ENCODE data around the gene ZNF408. TPM values are rescaled to one million over a fixed set of nuclear protein-coding genes. Genes with fewer than 3 reads are reported as not detected.
A peak's percentile ranks its signal among the peaks of the same experiment; 100 is the strongest.

Gene ZNF408
- polyA plus RNA-seq, 2 of the 4 experiments (the other 2 are of a cell fraction), result 6.7 to 16.7 TPM

DNA sequence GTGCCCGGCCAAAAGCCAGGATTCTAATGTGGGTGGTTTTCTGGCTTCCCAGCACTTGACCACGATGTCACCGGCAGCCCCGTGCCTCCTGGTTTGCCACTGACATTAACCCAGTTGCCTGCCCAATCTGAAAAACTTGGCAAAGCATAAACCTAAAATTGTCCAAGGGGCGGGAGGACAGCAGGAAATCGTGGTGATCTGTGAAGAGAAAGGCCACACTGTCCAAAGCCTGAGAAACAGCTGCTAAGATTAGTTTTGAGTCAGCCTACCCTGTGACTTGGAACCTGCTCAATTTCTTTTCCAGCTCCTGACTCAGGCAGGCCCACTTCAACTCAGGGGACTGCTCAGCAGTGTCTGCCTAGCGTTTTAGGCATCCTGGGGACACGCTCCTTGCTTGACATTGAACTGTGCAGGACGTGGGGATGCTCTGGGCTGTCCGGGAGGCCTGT lies 10.0 kb downstream of the ZNF408 start:
- no peak for FAIRE-seq
- Histone ChIP-seq H3K4me1 (peaks cover 50% of the 10 kb centered on the region), H3K27ac (peak overlapping the region; percentile 89 to 91), H3K9me3 (no peaks in the 10 kb centered on the region), H3K4me2 (peak overlapping the region; percentile 36), H3K4me3 (no peak overlapping the region)
- DNase-seq (ENCODE audit: low read depth in 1 of 2, low spot score in 1 of 2), result peak in 1 of 2 experiments; percentile 53
- POLR2A ChIA-PET, result interaction anchor here (2.1 kb wide), 1 partner anchor 10 kb away, joined by 11 read pairs; the partner anchor contains the start of genes ARHGAP1 and ZNF408
- WGBS (ENCODE audit: missing lambda C conversion rate), result 54% methylated on average over 7 of the region's 10 CpGs
- ATAC-seq, result peak; percentile 71 to 91
- CTCF ChIA-PET, result interaction anchor here (2.1 kb wide), 1 partner anchor 8 kb away, joined by 5 read pairs; the partner anchor contains the start of gene F2
- TF ChIP-seq MYC (IDR thresholded peaks at IDR 0.05; ENCODE audit: borderline replicate concordance, low read length), result no peak
- no peak for TF ChIP-seq TFCP2L1 (CRISPR knock-in tag; IDR thresholded peaks at IDR 0.05)
- no peak for TF ChIP-seq ESRRA (IDR thresholded peaks at IDR 0.05; ENCODE audit: borderline replicate concordance, low read length)
- TF ChIP-seq, protein P1, sequence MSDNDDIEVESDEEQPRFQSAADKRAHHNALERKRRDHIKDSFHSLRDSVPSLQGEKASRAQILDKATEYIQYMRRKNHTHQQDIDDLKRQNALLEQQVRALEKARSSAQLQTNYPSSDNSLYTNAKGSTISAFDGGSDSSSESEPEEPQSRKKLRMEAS (IDR thresholded peaks at IDR 0.05), result 0 out of 2 replicates have a peak, but pooled peaks have one; percentile 18
- no peak for TF ChIP-seq FOSL2 (IDR thresholded peaks at IDR 0.05)
- peak; percentile 31; the same call in 1 of the 2 replicates for TF ChIP-seq FOSL2 (CRISPR knock-in tag; IDR thresholded peaks at IDR 0.05)
- no peak for TF ChIP-seq RNF2 (IDR thresholded peaks at IDR 0.05; ENCODE audit: borderline replicate concordance, low read depth)
- TF ChIP-seq NPAS2 (CRISPR knock-in tag; IDR thresholded peaks at IDR 0.05; ENCODE audit: borderline replicate concordance), result no peak
- TF ChIP-seq GATA3 (IDR thresholded peaks at IDR 0.05; ENCODE audit: borderline replicate concordance), result no peak
- TF ChIP-seq, protein P2, sequence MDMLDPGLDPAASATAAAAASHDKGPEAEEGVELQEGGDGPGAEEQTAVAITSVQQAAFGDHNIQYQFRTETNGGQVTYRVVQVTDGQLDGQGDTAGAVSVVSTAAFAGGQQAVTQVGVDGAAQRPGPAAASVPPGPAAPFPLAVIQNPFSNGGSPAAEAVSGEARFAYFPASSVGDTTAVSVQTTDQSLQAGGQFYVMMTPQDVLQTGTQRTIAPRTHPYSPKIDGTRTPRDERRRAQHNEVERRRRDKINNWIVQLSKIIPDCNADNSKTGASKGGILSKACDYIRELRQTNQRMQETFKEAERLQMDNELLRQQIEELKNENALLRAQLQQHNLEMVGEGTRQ (IDR thresholded peaks at IDR 0.05), result no peak

DNA sequence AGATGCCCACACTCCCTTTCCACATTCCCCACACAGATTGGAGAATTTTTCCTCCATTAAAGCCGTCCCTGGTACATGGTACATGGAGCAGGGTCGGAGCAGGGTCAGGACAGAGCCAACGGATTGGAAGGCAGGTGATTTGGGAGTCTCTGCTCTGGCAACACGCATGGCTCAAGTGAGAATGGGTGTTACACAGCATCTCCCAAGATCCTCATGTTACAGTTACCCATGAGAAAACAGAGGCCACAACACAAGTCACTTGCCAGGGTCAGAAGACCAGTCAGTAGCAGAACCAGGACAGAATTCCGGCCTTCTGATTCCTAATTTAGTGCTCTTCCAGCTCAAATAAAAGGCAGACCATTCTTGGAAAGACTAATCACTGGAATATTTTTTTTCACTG lies 10.5 kb downstream of the ZNF408 start:
- POLR2A ChIA-PET, result interaction anchor here (2.1 kb wide), 1 partner anchor 11 kb away, joined by 11 read pairs; the partner anchor contains the start of genes ARHGAP1 and ZNF408
- Histone ChIP-seq H3K27ac (peak overlapping the region; percentile 89 to 91), H3K4me1 (peaks cover 50% of the 10 kb centered on the region), H3K4me3 (no peak overlapping the region), H3K9me3 (no peaks in the 10 kb centered on the region), H3K4me2 (peak overlapping the region; percentile 36)
- peak in 1 of 2 experiments; percentile 51; a peak in 3 of 6 replicates for ATAC-seq
- WGBS (ENCODE audit: missing lambda C conversion rate), result 79% methylated on average over 5 of the region's 5 CpGs
- DNase-seq (ENCODE audit: low read depth in 1 of 2, low spot score in 1 of 2), result no peak
- CTCF ChIA-PET, result interaction anchor here (2.1 kb wide), 1 partner anchor 8 kb away, joined by 5 read pairs; the partner anchor contains the start of gene F2
- TF ChIP-seq, protein P3, sequence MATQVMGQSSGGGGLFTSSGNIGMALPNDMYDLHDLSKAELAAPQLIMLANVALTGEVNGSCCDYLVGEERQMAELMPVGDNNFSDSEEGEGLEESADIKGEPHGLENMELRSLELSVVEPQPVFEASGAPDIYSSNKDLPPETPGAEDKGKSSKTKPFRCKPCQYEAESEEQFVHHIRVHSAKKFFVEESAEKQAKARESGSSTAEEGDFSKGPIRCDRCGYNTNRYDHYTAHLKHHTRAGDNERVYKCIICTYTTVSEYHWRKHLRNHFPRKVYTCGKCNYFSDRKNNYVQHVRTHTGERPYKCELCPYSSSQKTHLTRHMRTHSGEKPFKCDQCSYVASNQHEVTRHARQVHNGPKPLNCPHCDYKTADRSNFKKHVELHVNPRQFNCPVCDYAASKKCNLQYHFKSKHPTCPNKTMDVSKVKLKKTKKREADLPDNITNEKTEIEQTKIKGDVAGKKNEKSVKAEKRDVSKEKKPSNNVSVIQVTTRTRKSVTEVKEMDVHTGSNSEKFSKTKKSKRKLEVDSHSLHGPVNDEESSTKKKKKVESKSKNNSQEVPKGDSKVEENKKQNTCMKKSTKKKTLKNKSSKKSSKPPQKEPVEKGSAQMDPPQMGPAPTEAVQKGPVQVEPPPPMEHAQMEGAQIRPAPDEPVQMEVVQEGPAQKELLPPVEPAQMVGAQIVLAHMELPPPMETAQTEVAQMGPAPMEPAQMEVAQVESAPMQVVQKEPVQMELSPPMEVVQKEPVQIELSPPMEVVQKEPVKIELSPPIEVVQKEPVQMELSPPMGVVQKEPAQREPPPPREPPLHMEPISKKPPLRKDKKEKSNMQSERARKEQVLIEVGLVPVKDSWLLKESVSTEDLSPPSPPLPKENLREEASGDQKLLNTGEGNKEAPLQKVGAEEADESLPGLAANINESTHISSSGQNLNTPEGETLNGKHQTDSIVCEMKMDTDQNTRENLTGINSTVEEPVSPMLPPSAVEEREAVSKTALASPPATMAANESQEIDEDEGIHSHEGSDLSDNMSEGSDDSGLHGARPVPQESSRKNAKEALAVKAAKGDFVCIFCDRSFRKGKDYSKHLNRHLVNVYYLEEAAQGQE (IDR thresholded peaks at IDR 0.05), result no peak
- TF ChIP-seq HDAC2 (IDR thresholded peaks at IDR 0.05), result no peak
- no peak for TF ChIP-seq FOSL2 (IDR thresholded peaks at IDR 0.05)
- no peak for TF ChIP-seq FOSL2 (CRISPR knock-in tag; IDR thresholded peaks at IDR 0.05)
- no peak for TF ChIP-seq CEBPB (IDR thresholded peaks at IDR 0.05)
- no peak for TF ChIP-seq ZFP36 (IDR thresholded peaks at IDR 0.05; ENCODE audit: borderline replicate concordance, partially characterized antibody)
- TF ChIP-seq, protein P4, sequence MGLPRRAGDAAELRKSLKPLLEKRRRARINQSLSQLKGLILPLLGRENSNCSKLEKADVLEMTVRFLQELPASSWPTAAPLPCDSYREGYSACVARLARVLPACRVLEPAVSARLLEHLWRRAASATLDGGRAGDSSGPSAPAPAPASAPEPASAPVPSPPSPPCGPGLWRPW (IDR thresholded peaks at IDR 0.05), result no peak
- TF ChIP-seq NFE2L2 (conservative IDR thresholded peaks at IDR 0.05; ENCODE audit: low read length), result no peak
- TF ChIP-seq RAD21 (conservative IDR thresholded peaks at IDR 0.05 in 1 of 2, IDR thresholded peaks at IDR 0.05 in 1 of 2), result no peak
- TF ChIP-seq BHLHE40 (IDR thresholded peaks at IDR 0.05; ENCODE audit: low read depth, low read length), result no peak
- no peak for TF ChIP-seq RARB (CRISPR knock-in tag; IDR thresholded peaks at IDR 0.05)
- TF ChIP-seq ESRRA (IDR thresholded peaks at IDR 0.05; ENCODE audit: borderline replicate concordance, low read length), result no peak
- TF ChIP-seq, protein P5, sequence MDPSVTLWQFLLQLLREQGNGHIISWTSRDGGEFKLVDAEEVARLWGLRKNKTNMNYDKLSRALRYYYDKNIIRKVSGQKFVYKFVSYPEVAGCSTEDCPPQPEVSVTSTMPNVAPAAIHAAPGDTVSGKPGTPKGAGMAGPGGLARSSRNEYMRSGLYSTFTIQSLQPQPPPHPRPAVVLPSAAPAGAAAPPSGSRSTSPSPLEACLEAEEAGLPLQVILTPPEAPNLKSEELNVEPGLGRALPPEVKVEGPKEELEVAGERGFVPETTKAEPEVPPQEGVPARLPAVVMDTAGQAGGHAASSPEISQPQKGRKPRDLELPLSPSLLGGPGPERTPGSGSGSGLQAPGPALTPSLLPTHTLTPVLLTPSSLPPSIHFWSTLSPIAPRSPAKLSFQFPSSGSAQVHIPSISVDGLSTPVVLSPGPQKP (IDR thresholded peaks at IDR 0.05; ENCODE audit: low read depth, low read length), result no peak
- TF ChIP-seq RCOR1 (IDR thresholded peaks at IDR 0.05; ENCODE audit: low read depth, low read length), result no peak
- no peak for TF ChIP-seq RFX5 (IDR thresholded peaks at IDR 0.05)
- TF ChIP-seq, protein P6, sequence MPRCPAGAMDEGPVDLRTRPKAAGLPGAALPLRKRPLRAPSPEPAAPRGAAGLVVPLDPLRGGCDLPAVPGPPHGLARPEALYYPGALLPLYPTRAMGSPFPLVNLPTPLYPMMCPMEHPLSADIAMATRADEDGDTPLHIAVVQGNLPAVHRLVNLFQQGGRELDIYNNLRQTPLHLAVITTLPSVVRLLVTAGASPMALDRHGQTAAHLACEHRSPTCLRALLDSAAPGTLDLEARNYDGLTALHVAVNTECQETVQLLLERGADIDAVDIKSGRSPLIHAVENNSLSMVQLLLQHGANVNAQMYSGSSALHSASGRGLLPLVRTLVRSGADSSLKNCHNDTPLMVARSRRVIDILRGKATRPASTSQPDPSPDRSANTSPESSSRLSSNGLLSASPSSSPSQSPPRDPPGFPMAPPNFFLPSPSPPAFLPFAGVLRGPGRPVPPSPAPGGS (IDR thresholded peaks at IDR 0.05), result no peak
- TF ChIP-seq POLR2AphosphoS2 (conservative IDR thresholded peaks at IDR 0.05; ENCODE audit: low read length), result no peak
- no peak for TF ChIP-seq CHD2 (IDR thresholded peaks at IDR 0.05; ENCODE audit: low read length, partially characterized antibody)
- TF ChIP-seq, protein P7, sequence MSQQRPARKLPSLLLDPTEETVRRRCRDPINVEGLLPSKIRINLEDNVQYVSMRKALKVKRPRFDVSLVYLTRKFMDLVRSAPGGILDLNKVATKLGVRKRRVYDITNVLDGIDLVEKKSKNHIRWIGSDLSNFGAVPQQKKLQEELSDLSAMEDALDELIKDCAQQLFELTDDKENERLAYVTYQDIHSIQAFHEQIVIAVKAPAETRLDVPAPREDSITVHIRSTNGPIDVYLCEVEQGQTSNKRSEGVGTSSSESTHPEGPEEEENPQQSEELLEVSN (IDR thresholded peaks at IDR 0.05; ENCODE audit: borderline replicate concordance, low read depth), result no peak
- no peak for TF ChIP-seq FOSB (CRISPR knock-in tag; IDR thresholded peaks at IDR 0.05)
- no peak for TF ChIP-seq CBX8 (IDR thresholded peaks at IDR 0.05)
- FAIRE-seq, result no peak

Data from A549 (cell line).